Activated naive CD4-positive, alpha-beta T cell treated with anti-CD3 and anti-CD28 coated beads for 36 hours (primary cell): ENCODE measurements around the gene ZFPM1. TPM values are rescaled to one million over a fixed set of nuclear protein-coding genes. Genes with fewer than 3 reads are reported as not detected.

ENCODE experiments used
- CTCF ChIA-PET: fragments of 350-600 bp; sonication (Branson Sonifier 250); formaldehyde crosslinking; loops from one replicate; lab custom pipeline; 2021; ENCODE audit warnings: antibody characterized with exemption; lab: Charles Lee
- DNase-seq: peaks from one replicate; pipeline ENCODE4 v3.0.0-alpha.2; 2020
- H3K27ac Mint-ChIP-seq: one replicate; pipeline ENCODE4 v1.8.0; 2021; ENCODE audit warnings: mild to moderate bottlenecking, mixed read lengths
- H3K27me3 Mint-ChIP-seq: one replicate; pipeline ENCODE4 v1.8.0; 2021; ENCODE audit warnings: low read depth, mixed read lengths
- H3K36me3 Mint-ChIP-seq: one replicate; pipeline ENCODE4 v1.8.0; 2021; ENCODE audit warnings: low read depth, mixed read lengths
- H3K4me1 Mint-ChIP-seq: one replicate; pipeline ENCODE4 v1.8.0; 2021; ENCODE audit warnings: low read depth, mixed read lengths
- H3K4me3 Mint-ChIP-seq: one replicate; pipeline ENCODE4 v1.8.0; 2021; ENCODE audit warnings: mild to moderate bottlenecking, moderate library complexity, mixed read lengths
- H3K9me3 Mint-ChIP-seq: one replicate; pipeline ENCODE4 v1.8.0; 2021; ENCODE audit warnings: mixed read lengths
- intact Hi-C: fragments of 100-400 bp; cut with micrococcal nuclease; formaldehyde crosslinking; loops from one replicate; pipeline ENCODE4 v1.15.1; 2023
- total RNA-seq, 2 experiments: library from RNA; stranded (reverse); gene quantifications; one replicate each; pipeline ENCODE4 v1.2.3, GENCODE V29; 2021

Gene ZFPM1
- total RNA-seq, 2 experiments from 2014 or later, result 11.0 to 12.2 TPM

- H3K27me3 Mint-ChIP-seq, result no peaks in the 10 kb centered on the region
- DNase-seq, result no peak
- H3K36me3 Mint-ChIP-seq, result no peaks in the 10 kb centered on the region
- H3K4me1 Mint-ChIP-seq, result peaks cover 6% of the 10 kb centered on the region
- CTCF ChIA-PET, result no interaction called here
- H3K9me3 Mint-ChIP-seq, result no peaks in the 10 kb centered on the region
- intact Hi-C loops, result no loop called here
- no peak overlapping the region for H3K27ac Mint-ChIP-seq
- no peak overlapping the region for H3K4me3 Mint-ChIP-seq
Observed at GRCh38 chr16:88486398-88487123, 33.5 kb downstream of the ZFPM1 start.

GRCh38 chr16:88487124-88487432 is 34.0 kb downstream of the ZFPM1 start:
- Mint-ChIP-seq H3K27me3 (no peaks in the 10 kb centered on the region), H3K36me3 (no peaks in the 10 kb centered on the region), H3K4me1 (peaks cover 2% of the 10 kb centered on the region), H3K9me3 (no peaks in the 10 kb centered on the region), H3K27ac (no peak overlapping the region), H3K4me3 (no peak overlapping the region)
- CTCF ChIA-PET, result interaction anchor here (1.1 kb wide), 1 partner anchor 42 kb away, joined by 3 read pairs; no protein-coding TSS in a partner anchor
- DNase-seq, result no peak
- intact Hi-C loops, result no loop called here

GRCh38 chr16:88487920-88488851 is 35.1 kb downstream of the ZFPM1 start:
- Mint-ChIP-seq H3K36me3 (no peaks in the 10 kb centered on the region), H3K4me1 (peaks cover 2% of the 10 kb centered on the region), H3K27ac (no peak overlapping the region), H3K9me3 (no peaks in the 10 kb centered on the region), H3K27me3 (no peaks in the 10 kb centered on the region), H3K4me3 (no peak overlapping the region)
- CTCF ChIA-PET, result interaction anchor here (0.6 to 1.1 kb wide), 2 partner anchors 43 to 851 kb away, joined by 3 to 4 read pairs; no protein-coding TSS in a partner anchor
- DNase-seq, result no peak
- intact Hi-C loops, result no loop called here

GRCh38 chr16:88489163-88489741 is 36.2 kb downstream of the ZFPM1 start:
- Mint-ChIP-seq H3K4me3 (no peak overlapping the region), H3K27ac (no peak overlapping the region)
- CTCF ChIA-PET, result no interaction called here

GRCh38 chr16:88491001-88491559 is 38.0 kb downstream of the ZFPM1 start:
- H3K9me3 Mint-ChIP-seq, result no peaks in the 10 kb centered on the region

More at GRCh38 chr16:88489163-88489741, 36.2 kb downstream of the ZFPM1 start:
- no peaks in the 10 kb centered on the region for H3K4me1 Mint-ChIP-seq
- DNase-seq, result no peak
- intact Hi-C loops, result no loop called here
- H3K36me3 Mint-ChIP-seq, result no peaks in the 10 kb centered on the region
- H3K27me3 Mint-ChIP-seq, result no peaks in the 10 kb centered on the region
- H3K9me3 Mint-ChIP-seq, result no peaks in the 10 kb centered on the region

GRCh38 chr16:88491560-88492310 is 38.7 kb downstream of the ZFPM1 start:
- no peak overlapping the region for H3K27ac Mint-ChIP-seq
- no peak for DNase-seq
- no peaks in the 10 kb centered on the region for H3K36me3 Mint-ChIP-seq
- CTCF ChIA-PET, result no interaction called here
- intact Hi-C loops, result no loop called here
- H3K9me3 Mint-ChIP-seq, result no peaks in the 10 kb centered on the region
- H3K4me1 Mint-ChIP-seq, result no peaks in the 10 kb centered on the region
- no peaks in the 10 kb centered on the region for H3K27me3 Mint-ChIP-seq
- no peak overlapping the region for H3K4me3 Mint-ChIP-seq

More at GRCh38 chr16:88491001-88491559, 38.0 kb downstream of the ZFPM1 start:
- H3K36me3 Mint-ChIP-seq, result no peaks in the 10 kb centered on the region
- CTCF ChIA-PET, result no interaction called here
- H3K4me3 Mint-ChIP-seq, result no peak overlapping the region
- no peaks in the 10 kb centered on the region for H3K27me3 Mint-ChIP-seq
- intact Hi-C loops, result no loop called here
- no peak for DNase-seq
- no peak overlapping the region for H3K27ac Mint-ChIP-seq
- no peaks in the 10 kb centered on the region for H3K4me1 Mint-ChIP-seq

- H3K27ac Mint-ChIP-seq, result no peak overlapping the region
- intact Hi-C loops, result no loop called here
- DNase-seq, result no peak
- no peaks in the 10 kb centered on the region for H3K9me3 Mint-ChIP-seq
- CTCF ChIA-PET, result interaction anchor here (0.7 kb wide), 1 partner anchor 56 kb away, joined by 3 read pairs; no protein-coding TSS in a partner anchor
- no peak overlapping the region for H3K4me3 Mint-ChIP-seq
- no peaks in the 10 kb centered on the region for H3K27me3 Mint-ChIP-seq
- no peaks in the 10 kb centered on the region for H3K4me1 Mint-ChIP-seq
- H3K36me3 Mint-ChIP-seq, result no peaks in the 10 kb centered on the region
Observed at GRCh38 chr16:88493879-88494278, 40.8 kb downstream of the ZFPM1 start.

- intact Hi-C loops, result no loop called here
- Mint-ChIP-seq H3K4me1 (no peaks in the 10 kb centered on the region), H3K27ac (no peak overlapping the region), H3K27me3 (no peaks in the 10 kb centered on the region), H3K9me3 (no peaks in the 10 kb centered on the region), H3K36me3 (no peaks in the 10 kb centered on the region), H3K4me3 (no peak overlapping the region)
- no peak for DNase-seq
- CTCF ChIA-PET, result interaction anchor here (0.7 kb wide), 1 partner anchor 56 kb away, joined by 3 read pairs; no protein-coding TSS in a partner anchor
Observed at GRCh38 chr16:88494335-88495154, 41.5 kb downstream of the ZFPM1 start.

GRCh38 chr16:88495268-88495772 is 42.2 kb downstream of the ZFPM1 start:
- Mint-ChIP-seq H3K4me1 (no peaks in the 10 kb centered on the region), H3K4me3 (no peak overlapping the region), H3K27ac (no peak overlapping the region), H3K27me3 (no peaks in the 10 kb centered on the region), H3K36me3 (no peaks in the 10 kb centered on the region), H3K9me3 (no peaks in the 10 kb centered on the region)
- CTCF ChIA-PET, result no interaction called here
- intact Hi-C loops, result no loop called here
- DNase-seq, result no peak

- no peak overlapping the region for H3K27ac Mint-ChIP-seq
- no peaks in the 10 kb centered on the region for H3K27me3 Mint-ChIP-seq
- H3K36me3 Mint-ChIP-seq, result no peaks in the 10 kb centered on the region
- H3K4me3 Mint-ChIP-seq, result no peak overlapping the region
- no peak for DNase-seq
- H3K9me3 Mint-ChIP-seq, result no peaks in the 10 kb centered on the region
- no peaks in the 10 kb centered on the region for H3K4me1 Mint-ChIP-seq
- intact Hi-C loops, result no loop called here
- CTCF ChIA-PET, result no interaction called here
Observed at GRCh38 chr16:88497561-88498462, 44.7 kb downstream of the ZFPM1 start.
